Cortex of kidney (tissue), 1 donor: ENCODE measurements around the gene NPFFR1.
"Not testable (repeated sequence)": the region's sequence is repeated elsewhere in the genome, so short reads cannot be mapped to it uniquely, and the experiment has no call there.

Experiments
- DNase-seq: peaks from one replicate; lab custom pipeline; 2025; lab: John Stamatoyannopoulos, UW

Gene NPFFR1

DNA sequence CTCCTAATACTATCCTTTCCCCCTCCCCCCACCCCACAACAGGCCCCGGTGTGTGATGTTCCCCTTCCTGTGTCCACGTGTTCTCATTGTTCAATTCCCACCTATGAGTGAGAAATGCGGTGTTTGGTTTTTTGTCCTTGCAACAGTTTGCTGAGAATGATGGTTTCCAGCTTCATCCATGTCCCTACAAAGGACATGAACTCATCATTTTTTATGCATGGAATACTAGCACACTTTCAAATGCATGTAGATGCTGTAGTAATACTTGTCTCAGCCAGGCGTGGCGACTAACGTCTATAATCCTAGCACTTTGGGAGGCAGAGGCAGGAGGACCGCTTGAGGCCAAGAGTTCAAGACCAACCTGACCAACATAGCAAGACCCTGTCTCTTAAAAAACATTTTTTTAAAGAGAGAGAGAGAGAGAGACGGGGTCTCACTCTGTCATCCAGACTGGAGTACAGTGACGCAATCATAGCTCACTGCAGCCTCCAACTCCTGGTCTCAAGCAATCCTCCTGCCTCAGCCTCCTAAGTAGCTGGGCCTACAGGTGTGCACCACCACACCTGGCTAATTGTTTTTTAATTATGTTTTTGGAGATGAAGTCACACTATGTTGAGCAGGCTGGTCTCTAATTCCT is 60.9 kb downstream of the NPFFR1 start:
- not testable (repeated sequence) for DNase-seq

DNA sequence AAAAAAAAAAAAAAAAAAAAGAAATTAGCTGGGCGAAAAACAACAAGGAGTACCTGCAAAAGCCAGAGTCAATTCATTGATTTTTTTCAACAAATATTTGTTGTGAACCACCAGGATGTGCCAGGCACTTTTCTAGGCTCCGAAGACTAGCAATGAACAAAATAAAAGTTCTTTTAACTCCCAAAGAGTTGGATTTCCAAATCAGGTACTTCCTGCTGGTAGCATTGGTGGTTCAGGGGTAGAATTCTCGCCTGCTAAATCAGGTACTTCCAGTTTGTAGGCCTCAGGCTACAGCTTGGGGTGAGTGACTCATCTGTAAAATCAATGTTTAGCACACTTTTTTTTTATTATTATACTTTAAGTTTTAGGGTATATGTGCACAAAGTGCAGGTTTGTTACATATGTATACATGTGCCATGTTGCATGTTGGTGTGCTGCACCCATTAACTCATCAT is 61.4 kb downstream of the NPFFR1 start:
- DNase-seq, result no peak

DNA sequence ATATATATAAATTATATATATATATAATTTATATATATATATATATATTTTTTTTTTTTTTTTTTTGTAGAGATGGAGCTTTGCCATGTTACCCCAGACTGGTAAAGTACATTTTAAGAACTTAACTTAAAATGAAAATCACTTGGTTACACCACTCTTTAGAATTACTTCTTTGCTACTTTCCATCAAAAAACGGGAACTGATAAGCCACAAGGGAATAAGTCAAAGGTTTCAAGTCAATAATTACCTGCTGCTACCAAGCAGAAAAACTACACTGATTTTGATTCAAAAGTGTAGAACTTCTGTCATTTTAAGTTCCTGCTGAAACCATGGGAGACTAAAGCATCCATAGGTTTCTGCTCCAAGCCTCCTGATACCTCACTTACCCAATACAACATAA is 62.8 kb downstream of the NPFFR1 start:
- DNase-seq, result no peak

DNA sequence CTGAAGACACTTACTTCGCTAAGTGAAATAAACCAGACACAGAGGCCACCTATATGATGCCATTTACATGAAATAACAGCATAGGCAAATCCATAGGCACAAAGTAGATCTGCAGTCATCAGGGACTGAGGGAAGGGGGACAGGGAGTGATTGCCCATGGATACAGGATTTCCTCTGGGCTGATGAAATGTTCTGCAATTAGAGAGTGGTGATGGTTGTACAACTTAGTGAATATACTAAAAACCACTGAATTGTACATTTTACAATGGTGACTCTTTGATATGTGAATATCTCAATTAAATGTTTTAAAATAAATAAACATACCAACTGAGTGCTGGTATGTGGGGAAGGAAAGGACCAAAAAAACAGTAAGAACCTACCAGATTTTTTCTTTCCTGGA is 70.9 kb downstream of the NPFFR1 start:
- no peak for DNase-seq

DNA sequence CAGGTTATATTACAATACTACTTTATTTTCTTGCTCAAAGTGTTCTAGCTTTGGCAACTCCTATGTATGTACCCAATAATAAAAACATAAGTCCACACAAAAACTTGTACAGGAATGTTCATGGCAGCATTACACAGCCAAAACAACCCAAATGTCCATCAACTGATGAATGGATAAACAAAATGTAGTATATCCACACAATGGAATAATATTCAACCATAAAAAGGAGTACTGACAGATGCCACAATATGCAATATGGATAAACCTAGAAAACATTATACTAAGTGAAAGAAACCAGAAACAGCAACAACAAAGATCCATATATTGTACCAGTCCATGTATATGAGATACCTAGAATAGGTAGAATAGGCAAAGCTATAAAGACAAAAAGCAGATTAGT is 71.5 kb downstream of the NPFFR1 start:
- no peak for DNase-seq

DNA sequence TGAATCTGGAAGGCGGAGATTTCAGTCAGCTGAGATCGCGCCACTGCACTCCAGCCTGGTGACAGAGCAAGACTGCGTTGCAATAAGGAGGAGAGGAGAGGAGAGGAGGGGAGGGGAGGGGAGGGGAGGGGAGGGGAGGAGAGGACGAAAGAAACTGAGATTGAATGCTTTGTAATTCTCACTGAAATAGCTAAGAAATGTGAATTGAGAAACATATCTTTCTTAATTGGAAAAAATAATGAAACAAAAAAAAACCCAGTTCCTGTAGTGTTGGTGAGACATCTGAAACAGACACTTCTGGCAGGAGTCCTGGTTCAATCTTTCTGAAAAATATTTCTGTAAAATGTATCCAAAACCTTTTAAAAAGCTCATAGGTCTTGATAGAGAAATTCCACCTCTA is 77.0 kb downstream of the NPFFR1 start:
- DNase-seq, result no peak

DNA sequence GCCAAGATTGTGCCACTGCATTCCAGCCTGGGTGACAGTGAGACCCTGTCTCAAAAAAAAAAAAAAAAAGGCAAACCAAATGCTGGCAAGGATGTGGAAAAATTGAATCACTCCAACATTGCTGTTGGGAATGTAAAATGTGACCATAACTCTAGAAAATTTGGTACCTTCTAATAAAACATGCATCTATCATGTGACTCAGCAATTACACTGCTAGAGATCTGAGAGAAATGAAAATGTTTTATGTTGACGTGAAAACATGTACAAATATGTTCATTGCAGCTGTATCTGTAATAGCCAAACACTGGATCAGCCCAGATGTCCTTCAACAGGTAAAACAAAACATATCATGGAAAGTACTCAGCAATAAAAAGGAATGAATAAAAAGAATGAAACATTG is 82.7 kb downstream of the NPFFR1 start:
- DNase-seq, result no peak

DNA sequence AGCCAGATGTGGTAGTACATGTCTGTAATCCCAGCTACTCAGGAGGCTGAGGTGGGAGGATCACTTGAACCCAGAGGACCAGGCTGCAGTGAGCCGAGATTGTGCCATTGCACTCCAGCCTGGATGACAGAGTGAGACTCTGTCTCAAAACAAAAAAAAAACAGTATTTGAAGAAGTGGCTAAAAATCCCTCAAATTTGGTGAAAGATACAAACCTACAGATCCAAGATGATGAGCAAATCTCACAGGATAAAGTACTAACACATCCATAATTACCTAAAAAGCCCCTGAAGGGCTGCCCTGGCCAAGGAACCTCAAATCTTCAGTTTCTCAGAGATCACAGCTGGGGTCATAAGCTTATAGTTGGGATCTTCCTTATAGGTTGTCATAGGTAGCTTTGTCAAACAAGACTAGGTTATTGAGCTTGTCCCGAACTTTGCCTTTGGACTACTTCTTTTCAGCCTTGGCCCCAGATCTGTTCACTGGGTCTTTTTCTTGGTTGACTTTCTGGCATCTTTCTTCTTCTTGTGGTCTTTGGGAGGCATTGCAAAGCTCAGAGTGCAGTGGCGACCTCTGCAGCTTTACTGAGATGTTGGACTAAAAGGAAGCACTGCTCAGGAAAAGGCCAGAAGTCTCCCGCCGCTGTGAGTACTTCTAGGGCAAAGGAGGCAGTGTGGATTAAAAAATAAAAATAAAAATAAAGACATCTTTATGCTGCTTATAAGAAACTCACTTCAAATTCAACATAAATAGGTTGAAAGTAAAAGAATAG is 84.9 kb downstream of the NPFFR1 start:
- no peak for DNase-seq
